GM12878 (cell line): ENCODE data around the gene MALSU1. TPM values are rescaled to one million over a fixed set of nuclear protein-coding genes. Genes with fewer than 3 reads are reported as not detected.

ENCODE experiments used
- ATAC-seq: fragments of 200-7000 bp; cut with Tn5 transposase; 3 replicates; pipeline ENCODE4 v1.9.1; 2020; ENCODE audit warnings: mild to moderate bottlenecking, moderate library complexity
- BruUV-seq: library from RNA; stranded (reverse); fragments of 400-500 nt; replicated peaks from 2 replicates; lab custom pipeline; 2021; lab: Mats Ljungman, UMichigan
- CTCF ChIA-PET: fragments of 300-600 bp; sonication (Branson Sonifier 250); formaldehyde crosslinking; extraction: SDS; loops from one replicate; lab custom pipeline; 2021; ENCODE audit warnings: inconsistent platforms; lab: Yijun Ruan, JAX
- POLR2A ChIA-PET: fragments of 350-600 bp; formaldehyde crosslinking; extraction: SDS; loops from one replicate; lab custom pipeline; 2021; ENCODE audit warnings: inconsistent platforms; lab: Charles Lee
- RAD21 ChIA-PET: fragments of 300-600 bp; sonication (Branson Sonifier 250); formaldehyde crosslinking; loops from one replicate; lab custom pipeline; 2023; ENCODE audit warnings: antibody characterized with exemption; ENCODE audit not compliant: unreplicated experiment; lab: Charles Lee
- SMC1A ChIA-PET: fragments of 300-600 bp; sonication (Branson Sonifier 250); formaldehyde crosslinking; loops from one replicate; lab custom pipeline; 2023; ENCODE audit not compliant: unreplicated experiment, uncharacterized antibody; lab: Charles Lee
- DNase-seq: peaks from one replicate; pipeline ENCODE4 v3.0.0-alpha.2; 2011; ENCODE audit warnings: low read depth, low spot score
- FAIRE-seq: peaks from 3 replicates; lab custom pipeline; 2011; peaks lifted over from hg19 to GRCh38; lab: Jason Lieb, UNC
- H2AFZ ChIP-seq: 2 replicates; pipeline ENCODE4 v1.6.0; 2011; ENCODE audit warnings: low read depth, low read length, control low read depth; ENCODE audit not compliant: control insufficient read depth
- H3K27ac ChIP-seq: 2 replicates; pipeline ENCODE4 v1.5.1; 2011; ENCODE audit warnings: control low read depth; ENCODE audit not compliant: control insufficient read depth, insufficient read depth
- H3K27me3 ChIP-seq, 2 experiments: replicated peaks in 1 of 2; 2 replicates each; pipeline versions ENCODE4 v1.6.0 to v1.6.1; 2011; ENCODE audit warnings: low read length in 1 of 2; ENCODE audit not compliant: control insufficient read depth in 2 of 2, insufficient read depth in 2 of 2
- H3K36me3 ChIP-seq, 2 experiments: 2 replicates each; pipeline ENCODE4 v1.5.1; 2011; ENCODE audit warnings: low read length in 1 of 2; ENCODE audit not compliant: control insufficient read depth in 2 of 2, insufficient read depth in 2 of 2
- H3K4me1 ChIP-seq: 2 replicates; pipeline ENCODE4 v1.6.1; 2011; ENCODE audit warnings: mild to moderate bottlenecking, low read length, moderate library complexity, mixed read lengths; ENCODE audit not compliant: control insufficient read depth, insufficient read depth
- H3K4me2 ChIP-seq: 2 replicates; pipeline ENCODE4 v1.6.0; 2011; ENCODE audit warnings: control low read depth; ENCODE audit not compliant: control insufficient read depth, insufficient read depth
- H3K4me3 ChIP-seq: fragments of 200-600 bp; sonication (generic); 2 replicates; pipeline ENCODE4 v1.5.1; 2016
- H3K79me2 ChIP-seq: 2 replicates; pipeline ENCODE4 v1.6.0; 2011; ENCODE audit warnings: low read length; ENCODE audit not compliant: control insufficient read depth, insufficient read depth
- H3K9ac ChIP-seq: 2 replicates; pipeline ENCODE4 v1.8.0; 2011; ENCODE audit warnings: low read length, control low read depth, mixed read lengths; ENCODE audit not compliant: control insufficient read depth, insufficient read depth
- H3K9me3 ChIP-seq: replicated peaks from 3 replicates; pipeline ENCODE4 v1.5.1; 2011; ENCODE audit warnings: mild to moderate bottlenecking, low read length; ENCODE audit not compliant: control insufficient read depth, insufficient read depth
- H4K20me1 ChIP-seq: 2 replicates; pipeline ENCODE4 v1.6.0; 2011; ENCODE audit not compliant: control insufficient read depth, insufficient read depth
- BCL11A ChIP-seq: IDR thresholded peaks from 2 replicates; pipeline ENCODE4 v1.6.1; 2011; ENCODE audit warnings: low read depth, low read length
- CREB1 ChIP-seq: IDR thresholded peaks from 2 replicates; pipeline ENCODE4 v1.6.1; 2012; ENCODE audit warnings: low read depth, mild to moderate bottlenecking, inconsistent platforms
- IRF3 ChIP-seq: fragments of 450-650 bp; IDR thresholded peaks from 2 replicates; pipeline ENCODE4 v1.6.1; 2014; ENCODE audit warnings: mild to moderate bottlenecking
- MAX ChIP-seq: IDR thresholded peaks from 2 replicates; pipeline ENCODE4 v1.6.1; 2012; ENCODE audit warnings: low read depth, low read length, improper control_type of control experiment
- POU2F2 ChIP-seq: IDR thresholded peaks from 3 replicates; pipeline ENCODE4 v1.6.1; 2011; ENCODE audit warnings: low read depth, mild to moderate bottlenecking, low read length, borderline replicate concordance
- WGBS: methylation state at CpG from one replicate; pipeline ENCODE4 v1.1.6; 2016; ENCODE audit warnings: low lambda C conversion rate; ENCODE audit not compliant: insufficient replicate concordance, insufficient coverage; ENCODE audit errors: missing lambda C conversion rate; 5-methylcytosine and 5-hydroxymethylcytosine counted together
- in situ Hi-C: fragments of 300-500 bp; cut with MboI; formaldehyde crosslinking; loops from 9 replicates; pipeline ENCODE4 v1.14.3; 2018; ENCODE audit warnings: mixed read lengths
- intact Hi-C: fragments of 100-400 bp; cut with micrococcal nuclease; formaldehyde crosslinking; loops from one replicate; pipeline ENCODE4 v1.14.2; 2022; ENCODE audit not compliant: unreplicated experiment
- polyA plus RNA-seq, 11 experiments: library from polyadenylated mRNA; depleted of rRNA in 4 of 11; unstranded in 6 of 11; stranded (reverse) in 5 of 11; fragments of >200 nt; fragmentation: Nextera tagmentation in 4 of 11; fragmentation: Illumina TruSeq in 1 of 11; extraction: Ambion mirVana in 4 of 11; extraction: Trizol in 1 of 11; gene quantifications; 1 replicate in 1 of 11; 2 replicates in 10 of 11; pipeline versions ENCODE4 v1.2.1 to v1.2.3, GENCODE V29; 2011 to 2016; ENCODE audit warnings: inconsistent platforms in 2 of 11, missing spikeins in 2 of 11, low read depth in 1 of 11
- total RNA-seq, 4 experiments: library from RNA; depleted of rRNA in 3 of 4; stranded (reverse); fragments of >200 nt in 3 of 4; fragmentation: Illumina TruSeq in 1 of 4; extraction: Trizol in 1 of 4; gene quantifications; 2 replicates each; pipeline versions ENCODE4 v1.2.1 to v1.2.3, GENCODE V29; 2013 to 2021

MALSU1 gene
- total and polyA plus RNA-seq, 10 of the 15 experiments (the other 5 are each of a cell fraction or from before 2014, with no cell fraction given): 8.5 to 159 (median 73.7) TPM

- Histone ChIP-seq H3K79me2 (peaks cover 2% of the 10 kb centered on the region), H3K27me3 (no peaks in the 10 kb centered on the region), H3K36me3 (no peaks in the 10 kb centered on the region), H4K20me1 (no peaks in the 10 kb centered on the region), H3K9me3 (no peaks in the 10 kb centered on the region), H2AFZ (no peak overlapping the region), H3K9ac (no peak overlapping the region), H3K4me2 (no peak overlapping the region), H3K4me3 (no peak overlapping the region), H3K27ac (no peak overlapping the region), H3K4me1 (peaks cover 14% of the 10 kb centered on the region)
- FAIRE-seq (no peak), DNase-seq (no peak), ATAC-seq (no peak)
- 43% methylated on average over 4 of the region's 4 CpGs for whole genome bisulfite sequencing
- CTCF ChIA-PET: interaction anchor here (0.8 to 7.5 kb wide), 5 partner anchors 7 to 329 kb away, joined by 3 to 167 read pairs (median 6); no protein-coding TSS in a partner anchor
- RAD21 ChIA-PET: interaction anchor here (0.5 to 7.3 kb wide), 3 partner anchors 85 to 275 kb away, joined by 3 to 53 read pairs (median 3); no protein-coding TSS in a partner anchor
- POLR2A ChIA-PET: no interaction called here
- SMC1A ChIA-PET: interaction anchor here (1.1 to 4.8 kb wide), 3 partner anchors 10 to 277 kb away, joined by 3 to 18 read pairs (median 3); no protein-coding TSS in a partner anchor
- in situ Hi-C loops: no loop called here
- TF ChIP-seq POU2F2 (no peak), MAX (no peak), BCL11A (no peak), IRF3 (no peak), CREB1 (no peak)
- no TSS peak for BruUV-seq
- intact Hi-C loops: no loop called here
Observed at GRCh38 chr7:23268746-23269145, 30.4 kb upstream of the MALSU1 start.
